IPS-18a (cell line): ENCODE results near the gene ADAM33.

ENCODE experiments used
- H3K27ac ChIP-seq: one replicate; pipeline ENCODE4 v1.5.1; 2013; ENCODE audit warnings: low read length
- H3K27me3 ChIP-seq: one replicate; pipeline ENCODE4 v1.6.1; 2013; ENCODE audit warnings: mild to moderate bottlenecking, low read length; ENCODE audit not compliant: control insufficient read depth, insufficient read depth
- H3K36me3 ChIP-seq: one replicate; pipeline ENCODE4 v1.6.1; 2013; ENCODE audit warnings: low read depth, low read length; ENCODE audit not compliant: control insufficient read depth
- H3K4me1 ChIP-seq: one replicate; pipeline ENCODE4 v1.6.1; 2013; ENCODE audit warnings: low read depth, low read length; ENCODE audit not compliant: control insufficient read depth
- H3K4me3 ChIP-seq: one replicate; pipeline ENCODE4 v1.5.1; 2013; ENCODE audit warnings: low read length
- H3K9ac ChIP-seq: one replicate; pipeline ENCODE4 v1.6.1; 2013; ENCODE audit warnings: mild to moderate bottlenecking, low read length, moderate library complexity
- H3K9me3 ChIP-seq: one replicate; pipeline ENCODE4 v1.6.1; 2013; ENCODE audit warnings: low read depth, low read length; ENCODE audit not compliant: control insufficient read depth

The ADAM33 gene

GRCh38 chr20:3647473-3647872 is 34.3 kb downstream of the ADAM33 start:
- no peaks in the 10 kb centered on the region for H3K9me3 ChIP-seq

GRCh38 chr20:3646651-3647050 is 35.2 kb downstream of the ADAM33 start:
- Histone ChIP-seq H3K9ac (no peak overlapping the region), H3K4me1 (no peaks in the 10 kb centered on the region), H3K27ac (no peak overlapping the region), H3K4me3 (no peak overlapping the region), H3K9me3 (no peaks in the 10 kb centered on the region), H3K36me3 (no peaks in the 10 kb centered on the region), H3K27me3 (no peaks in the 10 kb centered on the region)

More at GRCh38 chr20:3647473-3647872, 34.3 kb downstream of the ADAM33 start:
- Histone ChIP-seq H3K9ac (no peak overlapping the region), H3K27me3 (no peaks in the 10 kb centered on the region), H3K27ac (no peak overlapping the region), H3K4me1 (no peaks in the 10 kb centered on the region), H3K36me3 (no peaks in the 10 kb centered on the region), H3K4me3 (no peak overlapping the region)

GRCh38 chr20:3646067-3646440 is 35.8 kb downstream of the ADAM33 start:
- Histone ChIP-seq H3K27me3 (no peaks in the 10 kb centered on the region), H3K4me3 (no peak overlapping the region), H3K27ac (no peak overlapping the region), H3K9me3 (no peaks in the 10 kb centered on the region), H3K36me3 (no peaks in the 10 kb centered on the region), H3K9ac (no peak overlapping the region), H3K4me1 (no peaks in the 10 kb centered on the region)

- H3K9me3 ChIP-seq = no peaks in the 10 kb centered on the region
- H3K9ac ChIP-seq = no peak overlapping the region
- no peaks in the 10 kb centered on the region for H3K27me3 ChIP-seq
- H3K27ac ChIP-seq = no peak overlapping the region
- no peaks in the 10 kb centered on the region for H3K36me3 ChIP-seq
- H3K4me1 ChIP-seq = no peaks in the 10 kb centered on the region
- no peak overlapping the region for H3K4me3 ChIP-seq
Observed at GRCh38 chr20:3645309-3646066, 36.3 kb downstream of the ADAM33 start.

- Histone ChIP-seq H3K4me3 (no peak overlapping the region), H3K27me3 (no peaks in the 10 kb centered on the region), H3K9me3 (no peaks in the 10 kb centered on the region), H3K27ac (no peak overlapping the region), H3K9ac (no peak overlapping the region), H3K36me3 (no peaks in the 10 kb centered on the region), H3K4me1 (no peaks in the 10 kb centered on the region)
Observed at GRCh38 chr20:3640259-3640658, 41.6 kb downstream of the ADAM33 start.

- no peaks in the 10 kb centered on the region for H3K27me3 ChIP-seq
- no peak overlapping the region for H3K4me3 ChIP-seq
- peaks cover 2% of the 10 kb centered on the region for H3K4me1 ChIP-seq
- H3K9me3 ChIP-seq = no peaks in the 10 kb centered on the region
- H3K9ac ChIP-seq = no peak overlapping the region
- H3K36me3 ChIP-seq = no peaks in the 10 kb centered on the region
- H3K27ac ChIP-seq = no peak overlapping the region
Observed at GRCh38 chr20:3635346-3635745, 46.5 kb downstream of the ADAM33 start.

- H3K36me3 ChIP-seq = no peaks in the 10 kb centered on the region
- peaks cover 12% of the 10 kb centered on the region for H3K4me1 ChIP-seq
- no peaks in the 10 kb centered on the region for H3K27me3 ChIP-seq
- no peak overlapping the region for H3K27ac ChIP-seq
- no peaks in the 10 kb centered on the region for H3K9me3 ChIP-seq
- H3K4me3 ChIP-seq = no peak overlapping the region
- H3K9ac ChIP-seq = no peak overlapping the region
Observed at GRCh38 chr20:3633913-3634478, 47.8 kb downstream of the ADAM33 start.

- H3K27ac ChIP-seq = no peak overlapping the region
- H3K4me3 ChIP-seq = no peak overlapping the region
- H3K27me3 ChIP-seq = no peaks in the 10 kb centered on the region
- H3K9me3 ChIP-seq = no peaks in the 10 kb centered on the region
- H3K9ac ChIP-seq = no peak overlapping the region
- no peaks in the 10 kb centered on the region for H3K36me3 ChIP-seq
- peaks cover 12% of the 10 kb centered on the region for H3K4me1 ChIP-seq
Observed at GRCh38 chr20:3632311-3633004, 49.4 kb downstream of the ADAM33 start.

- Histone ChIP-seq H3K27ac (no peak overlapping the region), H3K4me3 (no peak overlapping the region), H3K36me3 (no peaks in the 10 kb centered on the region), H3K27me3 (no peaks in the 10 kb centered on the region), H3K9ac (no peak overlapping the region), H3K4me1 (peaks cover 12% of the 10 kb centered on the region), H3K9me3 (no peaks in the 10 kb centered on the region)
Observed at GRCh38 chr20:3631534-3631933, 50.3 kb downstream of the ADAM33 start.

GRCh38 chr20:3630429-3630828 is 51.4 kb downstream of the ADAM33 start:
- Histone ChIP-seq H3K27ac (no peak overlapping the region), H3K9ac (no peak overlapping the region), H3K36me3 (no peaks in the 10 kb centered on the region), H3K4me3 (no peak overlapping the region), H3K9me3 (no peaks in the 10 kb centered on the region), H3K27me3 (no peaks in the 10 kb centered on the region), H3K4me1 (peaks cover 12% of the 10 kb centered on the region)

GRCh38 chr20:3629893-3630292 is 51.9 kb downstream of the ADAM33 start:
- Histone ChIP-seq H3K4me1 (peaks cover 12% of the 10 kb centered on the region), H3K4me3 (no peak overlapping the region), H3K36me3 (no peaks in the 10 kb centered on the region), H3K9ac (no peak overlapping the region), H3K27ac (no peak overlapping the region), H3K9me3 (no peaks in the 10 kb centered on the region), H3K27me3 (no peaks in the 10 kb centered on the region)
